ENCODE data around the gene ZFPM1. TPM values are rescaled to one million over a fixed set of nuclear protein-coding genes. Genes with fewer than 3 reads are reported as not detected.

The ZFPM1 gene
- total RNA-seq, 1 experiment from 2014 or later = 3.9 TPM

DNA sequence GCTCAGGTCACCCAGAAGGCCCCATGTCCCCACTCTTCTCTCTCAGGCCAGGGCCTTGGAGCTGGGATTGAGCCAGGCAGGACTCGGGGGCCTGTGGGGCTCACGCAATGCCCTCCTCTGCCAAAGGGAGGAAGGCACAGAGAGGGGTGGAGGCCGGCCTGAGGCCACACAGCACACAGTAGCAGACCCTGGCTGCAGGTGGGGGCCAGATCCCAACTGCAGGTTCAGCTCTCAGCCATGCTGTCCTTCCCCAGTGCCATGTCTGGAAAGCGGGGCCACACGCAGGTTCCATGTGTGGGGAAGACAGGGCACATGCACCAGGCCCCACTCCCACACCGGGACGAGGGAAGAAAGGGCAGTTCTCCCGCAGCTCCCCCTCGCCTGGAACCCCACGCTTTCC, 33.3 kb upstream of the ZFPM1 start:
- BruUV-seq (replicated peaks) = no TSS peak
- intact Hi-C loops (cut with micrococcal nuclease; ENCODE audit: unreplicated experiment) = no loop called here

DNA sequence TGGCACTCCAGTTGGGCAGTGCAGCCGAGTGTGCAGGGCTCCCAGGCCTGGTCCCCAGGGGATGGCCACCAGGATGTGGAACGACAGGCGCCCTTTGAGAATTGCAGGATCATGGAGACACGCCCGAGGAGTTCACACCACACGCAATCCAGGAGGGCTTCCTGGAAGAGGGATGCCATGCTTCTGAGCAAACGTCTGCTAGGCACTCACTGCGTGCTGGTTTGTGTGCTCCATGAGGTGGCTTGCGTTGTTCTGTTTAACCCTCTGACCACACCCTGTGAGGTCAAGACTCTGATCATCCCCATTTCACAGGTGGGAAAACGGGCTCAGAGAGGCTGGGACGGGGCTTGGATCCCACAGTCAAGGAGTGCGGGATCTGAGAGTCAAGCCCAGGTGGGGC, 32.6 kb upstream of the ZFPM1 start:
- no TSS peak for BruUV-seq (replicated peaks)
- H3K36me3 ChIP-seq (ENCODE audit: control insufficient read depth, insufficient read depth, low read length) = no peaks in the 10 kb centered on the region
- ChIA-PET CTCF (no interaction called here), POLR2A (no interaction called here)
- no peak overlapping the region for H3K4me3 ChIP-seq (ENCODE audit: low read depth in 2 of 2, low read length in 2 of 2)
- no peaks in the 10 kb centered on the region for H3K4me1 ChIP-seq (ENCODE audit: control insufficient read depth, insufficient read depth, low read length)
- DNase-seq (ENCODE audit: low read depth, low spot score) (no peak), ATAC-seq (no peak)
- in situ Hi-C loops (cut with HindIII; ENCODE audit: low pct_unique_long_range_greater_than_20kb, low sequenced_read_pairs) (no loop called here), intact Hi-C loops (cut with micrococcal nuclease; ENCODE audit: unreplicated experiment) (no loop called here)
- no peaks in the 10 kb centered on the region for H3K9me3 ChIP-seq (ENCODE audit: control insufficient read depth, insufficient read depth, low read depth, low read length)
- H3K27ac ChIP-seq (ENCODE audit: low read length) = no peak overlapping the region
- H3K27me3 ChIP-seq (ENCODE audit: control insufficient read depth, insufficient read depth, low read length) = no peaks in the 10 kb centered on the region
- TF ChIP-seq, protein P1, sequence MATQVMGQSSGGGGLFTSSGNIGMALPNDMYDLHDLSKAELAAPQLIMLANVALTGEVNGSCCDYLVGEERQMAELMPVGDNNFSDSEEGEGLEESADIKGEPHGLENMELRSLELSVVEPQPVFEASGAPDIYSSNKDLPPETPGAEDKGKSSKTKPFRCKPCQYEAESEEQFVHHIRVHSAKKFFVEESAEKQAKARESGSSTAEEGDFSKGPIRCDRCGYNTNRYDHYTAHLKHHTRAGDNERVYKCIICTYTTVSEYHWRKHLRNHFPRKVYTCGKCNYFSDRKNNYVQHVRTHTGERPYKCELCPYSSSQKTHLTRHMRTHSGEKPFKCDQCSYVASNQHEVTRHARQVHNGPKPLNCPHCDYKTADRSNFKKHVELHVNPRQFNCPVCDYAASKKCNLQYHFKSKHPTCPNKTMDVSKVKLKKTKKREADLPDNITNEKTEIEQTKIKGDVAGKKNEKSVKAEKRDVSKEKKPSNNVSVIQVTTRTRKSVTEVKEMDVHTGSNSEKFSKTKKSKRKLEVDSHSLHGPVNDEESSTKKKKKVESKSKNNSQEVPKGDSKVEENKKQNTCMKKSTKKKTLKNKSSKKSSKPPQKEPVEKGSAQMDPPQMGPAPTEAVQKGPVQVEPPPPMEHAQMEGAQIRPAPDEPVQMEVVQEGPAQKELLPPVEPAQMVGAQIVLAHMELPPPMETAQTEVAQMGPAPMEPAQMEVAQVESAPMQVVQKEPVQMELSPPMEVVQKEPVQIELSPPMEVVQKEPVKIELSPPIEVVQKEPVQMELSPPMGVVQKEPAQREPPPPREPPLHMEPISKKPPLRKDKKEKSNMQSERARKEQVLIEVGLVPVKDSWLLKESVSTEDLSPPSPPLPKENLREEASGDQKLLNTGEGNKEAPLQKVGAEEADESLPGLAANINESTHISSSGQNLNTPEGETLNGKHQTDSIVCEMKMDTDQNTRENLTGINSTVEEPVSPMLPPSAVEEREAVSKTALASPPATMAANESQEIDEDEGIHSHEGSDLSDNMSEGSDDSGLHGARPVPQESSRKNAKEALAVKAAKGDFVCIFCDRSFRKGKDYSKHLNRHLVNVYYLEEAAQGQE (IDR thresholded peaks at IDR 0.05; ENCODE audit: insufficient read depth in 1 of 2, low read depth in 2 of 2, low read length in 1 of 2) = no peak
- TF ChIP-seq, protein P2, sequence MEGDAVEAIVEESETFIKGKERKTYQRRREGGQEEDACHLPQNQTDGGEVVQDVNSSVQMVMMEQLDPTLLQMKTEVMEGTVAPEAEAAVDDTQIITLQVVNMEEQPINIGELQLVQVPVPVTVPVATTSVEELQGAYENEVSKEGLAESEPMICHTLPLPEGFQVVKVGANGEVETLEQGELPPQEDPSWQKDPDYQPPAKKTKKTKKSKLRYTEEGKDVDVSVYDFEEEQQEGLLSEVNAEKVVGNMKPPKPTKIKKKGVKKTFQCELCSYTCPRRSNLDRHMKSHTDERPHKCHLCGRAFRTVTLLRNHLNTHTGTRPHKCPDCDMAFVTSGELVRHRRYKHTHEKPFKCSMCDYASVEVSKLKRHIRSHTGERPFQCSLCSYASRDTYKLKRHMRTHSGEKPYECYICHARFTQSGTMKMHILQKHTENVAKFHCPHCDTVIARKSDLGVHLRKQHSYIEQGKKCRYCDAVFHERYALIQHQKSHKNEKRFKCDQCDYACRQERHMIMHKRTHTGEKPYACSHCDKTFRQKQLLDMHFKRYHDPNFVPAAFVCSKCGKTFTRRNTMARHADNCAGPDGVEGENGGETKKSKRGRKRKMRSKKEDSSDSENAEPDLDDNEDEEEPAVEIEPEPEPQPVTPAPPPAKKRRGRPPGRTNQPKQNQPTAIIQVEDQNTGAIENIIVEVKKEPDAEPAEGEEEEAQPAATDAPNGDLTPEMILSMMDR (IDR thresholded peaks at IDR 0.05) = no peak
- TF ChIP-seq SIN3A (IDR thresholded peaks at IDR 0.05; ENCODE audit: borderline replicate concordance, insufficient read depth, low read depth, low read length) = no peak
- no peak for TF ChIP-seq TCF7L2 (IDR thresholded peaks at IDR 0.05; ENCODE audit: low read depth, low read length)
- no peak for TF ChIP-seq POLR2AphosphoS5 (IDR thresholded peaks at IDR 0.05; ENCODE audit: low read depth, low read length)

More for the DNA sequence above, 33.3 kb upstream of the ZFPM1 start:
- POLR2A ChIA-PET = no interaction called here
- H3K4me3 ChIP-seq (ENCODE audit: low read depth in 2 of 2, low read length in 2 of 2) = no peak overlapping the region
- DNase-seq (ENCODE audit: low read depth, low spot score) (no peak), ATAC-seq (no peak)
- no peaks in the 10 kb centered on the region for H3K4me1 ChIP-seq (ENCODE audit: control insufficient read depth, insufficient read depth, low read length)
- no peaks in the 10 kb centered on the region for H3K27me3 ChIP-seq (ENCODE audit: control insufficient read depth, insufficient read depth, low read length)
- no peaks in the 10 kb centered on the region for H3K36me3 ChIP-seq (ENCODE audit: control insufficient read depth, insufficient read depth, low read length)
- TF ChIP-seq, protein P2 (IDR thresholded peaks at IDR 0.05) = no peak
- TF ChIP-seq SIN3A (IDR thresholded peaks at IDR 0.05; ENCODE audit: borderline replicate concordance, insufficient read depth, low read depth, low read length) (no peak), POLR2AphosphoS5 (IDR thresholded peaks at IDR 0.05; ENCODE audit: low read depth, low read length) (no peak), TCF7L2 (IDR thresholded peaks at IDR 0.05; ENCODE audit: low read depth, low read length) (no peak)
- TF ChIP-seq, protein P1 (IDR thresholded peaks at IDR 0.05; ENCODE audit: insufficient read depth in 1 of 2, low read depth in 2 of 2, low read length in 1 of 2) = no peak
- CTCF ChIA-PET = no interaction called here
- in situ Hi-C loops (cut with HindIII; ENCODE audit: low pct_unique_long_range_greater_than_20kb, low sequenced_read_pairs) = no loop called here
- H3K27ac ChIP-seq (ENCODE audit: low read length) = no peak overlapping the region
- H3K9me3 ChIP-seq (ENCODE audit: control insufficient read depth, insufficient read depth, low read depth, low read length) = no peaks in the 10 kb centered on the region

Data from Panc1 (cell line).